ENCODE data around the gene PDZD2. TPM values are rescaled to one million over a fixed set of nuclear protein-coding genes. Genes with fewer than 3 reads are reported as not detected.

Gene PDZD2
- total and polyA plus RNA-seq, 9 donors = 21.2 to 58.2 (median 37.8) TPM

- DNase-seq = peak in 1 of 5 donors; percentile 14
- Histone ChIP-seq H3K4me1 (ENCODE audit: insufficient read depth) (peaks cover 12% of the 10 kb centered on the region), H3K36me3 (no peaks in the 10 kb centered on the region), H3K27me3 (no peaks in the 10 kb centered on the region), H3K4me3 (no peak overlapping the region), H3K9me3 (no peaks in the 10 kb centered on the region), H3K27ac (peak overlapping the region in 1 of 2 donors; percentile 14)
- intact Hi-C loops (cut with DNase I) = loop anchor here (5.0 to 10.0 kb wide), 5 partner anchors 82 to 508 kb away; partner anchors contain the start of gene GOLPH3 (in 1 of the 4)
- TF ChIP-seq POLR2A (IDR thresholded peaks at IDR 0.05) (no peak), EP300 (IDR thresholded peaks at IDR 0.05) (no peak), CTCF (IDR thresholded peaks at IDR 0.05) (no peak)
- 86 to 91% (median 91%) methylated on average over 24 of the region's 24 CpGs for WGBS, 3 donors
Observed at GRCh38 chr5:32090026-32090754, 451.3 kb downstream of the PDZD2 start.

GRCh38 chr5:32090755-32091128, 451.8 kb downstream of the PDZD2 start:
- Histone ChIP-seq H3K27me3 (no peaks in the 10 kb centered on the region), H3K4me1 (ENCODE audit: insufficient read depth) (peaks cover 12% of the 10 kb centered on the region), H3K27ac (peak overlapping the region in 1 of 2 donors; percentile 14), H3K9me3 (no peaks in the 10 kb centered on the region), H3K4me3 (no peak overlapping the region), H3K36me3 (no peaks in the 10 kb centered on the region)
- intact Hi-C loops (cut with DNase I) = loop anchor here (5.0 to 10.0 kb wide), 5 partner anchors 82 to 508 kb away; partner anchors contain the start of gene GOLPH3 (in 1 of the 4)
- peak; percentile 69 to 77 (median 72) for DNase-seq
- TF ChIP-seq EP300 (IDR thresholded peaks at IDR 0.05) (no peak), CTCF (IDR thresholded peaks at IDR 0.05) (no peak), POLR2A (IDR thresholded peaks at IDR 0.05) (no peak)
- 18 to 42% (median 26%) methylated on average over 17 of the region's 17 CpGs for WGBS, 3 donors

- TF ChIP-seq EP300 (IDR thresholded peaks at IDR 0.05) (no peak), CTCF (IDR thresholded peaks at IDR 0.05) (peak; percentile 32 to 90 (median 87))
- intact Hi-C loops (cut with DNase I) = loop anchor here (5.0 to 10.0 kb wide), 5 partner anchors 79 to 511 kb away; partner anchors contain the start of gene GOLPH3 (in 1 of the 4)
- Histone ChIP-seq H3K27me3 (no peaks in the 10 kb centered on the region), H3K9me3 (no peaks in the 10 kb centered on the region), H3K4me1 (ENCODE audit: insufficient read depth) (peaks cover 22% of the 10 kb centered on the region), H3K4me3 (no peak overlapping the region), H3K27ac (no peak overlapping the region), H3K36me3 (no peaks in the 10 kb centered on the region)
- peak; percentile 59 to 83 (median 73) for DNase-seq
- 53 to 58% (median 58%) methylated on average over 20 of the region's 20 CpGs for WGBS, 3 donors
Observed at GRCh38 chr5:32092938-32093812, 454.2 kb downstream of the PDZD2 start.

GRCh38 chr5:32094691-32095090, 455.8 kb downstream of the PDZD2 start:
- Histone ChIP-seq H3K9me3 (no peaks in the 10 kb centered on the region), H3K36me3 (no peaks in the 10 kb centered on the region)
- intact Hi-C loops (cut with DNase I) = loop anchor here (5.0 to 10.0 kb wide), 5 partner anchors 78 to 512 kb away; partner anchors contain the start of gene GOLPH3 (in 2 of the 4)

More at GRCh38 chr5:32094691-32095090, 455.8 kb downstream of the PDZD2 start:
- 80 to 91% (median 80%) methylated on average over 5 of the region's 5 CpGs for WGBS, 3 donors
- Histone ChIP-seq H3K27me3 (no peaks in the 10 kb centered on the region), H3K4me3 (no peak overlapping the region), H3K27ac (peak overlapping the region; percentile 50 to 75), H3K4me1 (ENCODE audit: insufficient read depth) (peaks cover 27% of the 10 kb centered on the region)
- no peak for DNase-seq
- no peak for TF ChIP-seq POLR2A (IDR thresholded peaks at IDR 0.05)
- TF ChIP-seq CTCF (IDR thresholded peaks at IDR 0.05) = no peak
- no peak for TF ChIP-seq EP300 (IDR thresholded peaks at IDR 0.05)
